ENCODE measurements around the gene INSC. TPM values are rescaled to one million over a fixed set of nuclear protein-coding genes. Genes with fewer than 3 reads are reported as not detected.

Gene INSC
- total RNA-seq, 6 experiments from 2014 or later = 0.15 to 0.44 (median 0.43) TPM; not detected in 3

DNA sequence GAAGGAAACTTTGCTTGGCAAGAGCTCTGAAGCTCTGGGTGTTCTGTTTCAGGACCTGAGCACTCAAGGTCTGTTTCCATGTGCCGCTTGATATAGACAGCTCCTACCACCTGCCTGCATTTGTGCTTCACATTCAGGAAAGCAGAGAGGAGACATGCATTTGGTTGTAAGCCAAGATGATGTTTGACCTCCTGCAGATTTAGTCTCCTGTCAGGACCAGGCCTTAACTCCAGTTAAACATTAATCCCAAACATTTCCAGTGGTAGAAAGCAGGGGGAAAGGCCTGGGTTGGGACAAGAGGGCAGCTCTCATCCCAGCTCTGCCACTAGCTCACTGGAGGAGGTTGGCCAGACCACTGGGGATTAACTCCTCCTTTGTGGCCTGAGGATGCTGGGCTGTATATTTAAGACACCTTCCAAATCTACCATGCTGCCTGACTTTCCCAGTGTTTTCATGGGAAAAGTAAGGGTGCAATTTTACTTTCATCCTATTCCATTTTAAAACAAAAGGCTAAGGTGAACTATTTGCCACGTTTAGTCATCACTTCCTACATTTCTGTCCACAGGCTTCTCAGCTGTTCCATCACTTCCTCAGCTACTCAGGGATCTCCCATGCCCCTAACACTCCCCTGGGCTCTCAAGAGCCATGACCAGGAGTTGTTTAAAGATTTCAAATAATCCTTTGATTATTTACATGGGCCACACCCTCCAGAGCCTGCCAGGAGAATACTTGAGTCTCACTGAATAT lies 80.9 kb downstream of the INSC start:
- peak; percentile 36 to 80 (median 64) for DNase-seq
- peak overlapping the region; percentile 76 to 89 (median 78) for H3K27ac ChIP-seq

GRCh38 chr11:15196704-15197103 lies 82.0 kb downstream of the INSC start:
- TF ChIP-seq CTCF (IDR thresholded peaks at IDR 0.05) (peak in 1 of 4 donors; percentile 16), POLR2A (IDR thresholded peaks at IDR 0.05) (no peak)
- H3K36me3 ChIP-seq = no peaks in the 10 kb centered on the region
- DNase-seq (no peak), ATAC-seq (peak; percentile 20 to 54 (median 31))
- no peaks in the 10 kb centered on the region for H3K27me3 ChIP-seq
- 23% methylated on average over 1 of the region's 1 CpG for whole genome bisulfite sequencing (ENCODE audit: insufficient coverage, low coverage, low lambda C conversion rate, missing lambda C conversion rate)
- intact Hi-C loops (cut with DNase I) = no loop called here
- peak overlapping the region; percentile 76 to 89 (median 78) for H3K27ac ChIP-seq
- H3K9me3 ChIP-seq = no peaks in the 10 kb centered on the region
- peaks cover 0 to 60% (median 21%) of the 10 kb centered on the region in 4 donors for H3K4me1 ChIP-seq
- H3K4me3 ChIP-seq = no peak overlapping the region

More for the DNA sequence above, 80.9 kb downstream of the INSC start:
- peak; percentile 81 to 90 (median 85) for ATAC-seq
- H3K27me3 ChIP-seq = no peaks in the 10 kb centered on the region
- H3K4me1 ChIP-seq = peaks cover 0 to 60% (median 21%) of the 10 kb centered on the region in 4 donors
- H3K4me3 ChIP-seq = peak overlapping the region in 2 of 3 donors; percentile 10 to 19
- no peaks in the 10 kb centered on the region for H3K36me3 ChIP-seq
- WGBS (ENCODE audit: insufficient coverage, low coverage, low lambda C conversion rate, missing lambda C conversion rate) = 26% methylated on average over 2 of the region's 2 CpGs
- intact Hi-C loops (cut with DNase I) = no loop called here
- TF ChIP-seq CTCF (IDR thresholded peaks at IDR 0.05) (no peak), POLR2A (IDR thresholded peaks at IDR 0.05) (no peak)
- no peaks in the 10 kb centered on the region for H3K9me3 ChIP-seq

GRCh38 chr11:15197696-15198095 lies 83.0 kb downstream of the INSC start:
- no peak overlapping the region for H3K4me3 ChIP-seq
- no peak for DNase-seq
- WGBS (ENCODE audit: insufficient coverage, low coverage, low lambda C conversion rate, missing lambda C conversion rate) = 29% methylated on average over 2 of the region's 2 CpGs
- H3K36me3 ChIP-seq = no peaks in the 10 kb centered on the region
- peaks cover 0 to 60% (median 21%) of the 10 kb centered on the region in 4 donors for H3K4me1 ChIP-seq
- ATAC-seq = no peak
- H3K9me3 ChIP-seq = no peaks in the 10 kb centered on the region
- TF ChIP-seq POLR2A (IDR thresholded peaks at IDR 0.05) (no peak), CTCF (IDR thresholded peaks at IDR 0.05) (no peak)
- H3K27ac ChIP-seq = peak overlapping the region in 1 of 3 donors; percentile 89
- no peaks in the 10 kb centered on the region for H3K27me3 ChIP-seq
- intact Hi-C loops (cut with DNase I) = no loop called here

DNA sequence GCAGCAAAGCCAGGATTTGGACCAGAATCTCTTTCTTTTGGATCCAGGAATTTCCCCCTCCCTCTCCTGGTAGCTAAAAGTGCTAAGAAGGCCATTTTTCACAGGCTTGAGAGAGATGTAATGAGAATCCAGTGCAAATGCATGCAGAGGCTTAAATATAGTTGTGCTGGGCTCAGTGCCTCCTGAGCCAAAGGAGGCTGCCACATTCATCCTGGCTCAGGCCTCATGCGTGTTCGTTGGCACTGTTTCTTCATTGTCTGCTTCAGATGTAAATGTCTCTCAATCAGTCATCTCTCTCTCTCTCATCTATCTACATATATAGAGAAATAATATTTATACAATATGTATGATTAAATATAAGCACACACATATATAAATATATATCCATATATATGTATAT lies 83.6 kb downstream of the INSC start:
- 72% methylated on average over 2 of the region's 2 CpGs for WGBS (ENCODE audit: insufficient coverage, low coverage, low lambda C conversion rate, missing lambda C conversion rate)
- Histone ChIP-seq H3K9me3 (no peaks in the 10 kb centered on the region), H3K4me1 (peaks cover 0 to 60% (median 23%) of the 10 kb centered on the region in 4 donors), H3K4me3 (no peak overlapping the region), H3K27ac (peak overlapping the region in 1 of 3 donors; percentile 89), H3K36me3 (no peaks in the 10 kb centered on the region), H3K27me3 (no peaks in the 10 kb centered on the region)
- TF ChIP-seq CTCF (IDR thresholded peaks at IDR 0.05) (no peak), POLR2A (IDR thresholded peaks at IDR 0.05) (no peak)
- intact Hi-C loops (cut with DNase I) = no loop called here
- DNase-seq = no peak
- no peak for ATAC-seq
